ENCODE data around the gene MFN2. TPM values are rescaled to one million over a fixed set of nuclear protein-coding genes. Genes with fewer than 3 reads are reported as not detected.

The MFN2 gene
- total RNA-seq, 4 donors from 2014 or later, result 176 to 282 (median 217) TPM

- ATAC-seq (no peak), DNase-seq (no peak)
- H3K4me3 ChIP-seq, result no peak overlapping the region
- no peaks in the 10 kb centered on the region for H3K27me3 ChIP-seq
- peaks cover 24 to 31% of the 10 kb centered on the region in 2 donors for H3K4me1 ChIP-seq
- H3K27ac ChIP-seq, result peak overlapping the region in 2 of 4 donors; percentile 22 to 67
- in situ Hi-C loops (cut with MboI; ENCODE audit: low sequenced_read_pairs in 4 of 4) (no loop called here), intact Hi-C loops (cut with DNase I; ENCODE audit: low total_unique reads) (no loop called here)
- TF ChIP-seq CTCF (IDR thresholded peaks at IDR 0.05 in 4 of 5, conservative IDR thresholded peaks at IDR 0.05 in 1 of 5) (no peak), POLR2A (IDR thresholded peaks at IDR 0.05) (no peak)
- H3K9me3 ChIP-seq, result no peaks in the 10 kb centered on the region
- H3K36me3 ChIP-seq, result peaks cover 0 to 18% of the 10 kb centered on the region in 2 donors
These were observed 35.3 kb downstream of the MFN2 start for GRCh38 chr1:12015499-12015898.

DNA sequence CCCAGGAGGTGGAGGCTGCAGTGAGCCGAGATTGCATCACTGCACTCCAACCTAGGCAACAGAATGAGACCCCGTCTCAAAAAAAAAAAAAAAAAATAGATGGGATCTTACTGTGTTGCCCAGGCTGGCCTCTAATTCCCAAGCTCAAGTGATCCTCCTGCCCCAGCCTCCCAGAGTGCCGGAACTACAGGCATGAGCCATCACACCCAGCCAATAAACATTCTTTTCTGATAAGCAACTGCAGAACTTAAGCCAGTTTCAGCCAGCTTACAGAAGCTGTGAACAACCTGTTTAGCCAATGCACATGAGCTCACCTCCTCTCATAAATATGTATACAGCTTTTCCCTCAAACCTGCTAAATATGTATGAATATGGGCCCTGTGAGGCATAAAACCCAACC is 35.9 kb downstream of the MFN2 start:
- no peaks in the 10 kb centered on the region for H3K27me3 ChIP-seq
- no peak overlapping the region for H3K27ac ChIP-seq
- in situ Hi-C loops (cut with MboI; ENCODE audit: low sequenced_read_pairs in 4 of 4), result no loop called here
- no peak overlapping the region for H3K4me3 ChIP-seq
- peaks cover 24 to 32% of the 10 kb centered on the region in 2 donors for H3K4me1 ChIP-seq
- H3K36me3 ChIP-seq, result peaks cover 0 to 11% of the 10 kb centered on the region in 2 donors
- no peaks in the 10 kb centered on the region for H3K9me3 ChIP-seq
- ATAC-seq (no peak), DNase-seq (no peak)
- intact Hi-C loops (cut with DNase I; ENCODE audit: low total_unique reads), result no loop called here
- TF ChIP-seq POLR2A (IDR thresholded peaks at IDR 0.05) (no peak), CTCF (IDR thresholded peaks at IDR 0.05 in 4 of 5, conservative IDR thresholded peaks at IDR 0.05 in 1 of 5) (no peak)

DNA sequence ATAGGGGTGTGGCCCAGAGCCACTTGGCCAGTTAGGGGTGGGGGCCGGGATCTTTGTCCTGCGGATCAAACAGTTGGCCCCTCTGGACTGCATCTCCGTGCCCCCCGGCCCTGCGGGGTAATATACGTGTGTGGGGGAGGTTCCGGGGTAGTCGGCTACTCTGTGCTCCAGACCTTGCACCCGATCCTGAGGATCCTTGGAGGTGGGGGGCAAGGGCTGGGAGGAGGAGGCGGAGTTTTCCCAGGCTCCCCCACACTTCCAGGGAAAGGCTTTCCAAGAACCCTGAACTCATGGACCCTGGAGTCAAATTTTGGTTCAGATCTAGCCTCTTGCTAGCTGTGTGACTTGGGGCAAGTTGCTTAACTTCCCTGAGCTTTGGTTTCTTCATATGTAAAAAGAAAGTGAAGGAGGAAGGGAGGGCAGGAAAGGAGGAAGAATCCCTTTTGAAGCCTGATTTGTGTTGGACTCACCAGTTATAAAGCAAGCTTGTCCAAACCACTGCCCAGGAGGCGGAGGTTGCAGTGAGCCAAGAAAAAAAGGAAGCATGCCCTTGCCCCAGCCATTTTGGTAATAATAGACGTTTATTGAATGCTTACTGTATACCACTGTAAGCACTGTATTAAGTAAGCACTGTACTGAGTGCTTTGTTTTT is 39.7 kb downstream of the MFN2 start:
- intact Hi-C loops (cut with DNase I; ENCODE audit: low total_unique reads), result loop anchor here (1.0 to 2.0 kb wide), 2 partner anchors 33 to 40 kb away; partner anchors contain the start of gene MFN2

GRCh38 chr1:12021616-12022015 is 41.4 kb downstream of the MFN2 start:
- H3K36me3 ChIP-seq, result peaks cover 0 to 17% of the 10 kb centered on the region in 2 donors

More for the DNA sequence above, 39.7 kb downstream of the MFN2 start:
- peak overlapping the region; percentile 67 to 93 (median 84) for H3K4me3 ChIP-seq
- in situ Hi-C loops (cut with MboI; ENCODE audit: low sequenced_read_pairs in 4 of 4), result no loop called here
- TF ChIP-seq POLR2A (IDR thresholded peaks at IDR 0.05) (no peak), CTCF (IDR thresholded peaks at IDR 0.05 in 4 of 5, conservative IDR thresholded peaks at IDR 0.05 in 1 of 5) (no peak)
- no peaks in the 10 kb centered on the region for H3K27me3 ChIP-seq
- no peak for DNase-seq
- peaks cover 6 to 8% of the 10 kb centered on the region in 2 donors for H3K4me1 ChIP-seq
- peak overlapping the region; percentile 83 to 90 (median 84) for H3K27ac ChIP-seq
- H3K36me3 ChIP-seq, result peaks cover 0 to 17% of the 10 kb centered on the region in 2 donors
- no peaks in the 10 kb centered on the region for H3K9me3 ChIP-seq
- ATAC-seq, result peak in 1 of 2 donors; percentile 3

More at GRCh38 chr1:12021616-12022015, 41.4 kb downstream of the MFN2 start:
- Histone ChIP-seq H3K4me1 (peaks cover 6 to 8% of the 10 kb centered on the region in 2 donors), H3K27ac (no peak overlapping the region), H3K9me3 (no peaks in the 10 kb centered on the region), H3K27me3 (no peaks in the 10 kb centered on the region), H3K4me3 (no peak overlapping the region)
- DNase-seq (no peak), ATAC-seq (no peak)
- in situ Hi-C loops (cut with MboI; ENCODE audit: low sequenced_read_pairs in 4 of 4), result no loop called here
- TF ChIP-seq POLR2A (IDR thresholded peaks at IDR 0.05), result no peak
- no peak for TF ChIP-seq CTCF (IDR thresholded peaks at IDR 0.05 in 4 of 5, conservative IDR thresholded peaks at IDR 0.05 in 1 of 5)
- intact Hi-C loops (cut with DNase I; ENCODE audit: low total_unique reads), result loop anchor here (2.0 kb wide), 1 partner anchor 31 kb away; no protein-coding TSS in a partner anchor

All from gastrocnemius medialis (tissue), 4 donors.